ENCODE data around the gene KRT32. TPM values are rescaled to one million over a fixed set of nuclear protein-coding genes. Genes with fewer than 3 reads are reported as not detected.
A peak's percentile ranks its signal among the peaks of the same experiment; 100 is the strongest.

The KRT32 gene
- total RNA-seq, 3 donors from 2014 or later = 0.33 to 0.73 TPM; not detected in 1

GRCh38 chr17:41492771-41493170 lies 25.6 kb upstream of the KRT32 start:
- intact Hi-C loops (cut with DNase I; ENCODE audit: low total_unique reads) = no loop called here
- Histone ChIP-seq H3K36me3 (no peaks in the 10 kb centered on the region), H3K4me3 (no peak overlapping the region), H3K9me3 (no peaks in the 10 kb centered on the region), H3K27ac (peak overlapping the region; percentile 10 to 31), H3K27me3 (no peaks in the 10 kb centered on the region), H3K4me1 (no peaks in the 10 kb centered on the region)
- no peak for TF ChIP-seq CTCF (IDR thresholded peaks at IDR 0.05)
- no peak for TF ChIP-seq POLR2A (IDR thresholded peaks at IDR 0.05)
- no peak for TF ChIP-seq POLR2AphosphoS5 (IDR thresholded peaks at IDR 0.05)
- no peak for DNase-seq (ENCODE audit: low spot score in 2 of 2)

GRCh38 chr17:41492351-41492750 lies 25.2 kb upstream of the KRT32 start:
- no peaks in the 10 kb centered on the region for H3K4me1 ChIP-seq
- H3K36me3 ChIP-seq = no peaks in the 10 kb centered on the region
- H3K9me3 ChIP-seq = no peaks in the 10 kb centered on the region
- H3K4me3 ChIP-seq = no peak overlapping the region
- TF ChIP-seq CTCF (IDR thresholded peaks at IDR 0.05) (no peak), POLR2AphosphoS5 (IDR thresholded peaks at IDR 0.05) (peak in 2 of 3 donors; percentile 21 to 36)
- H3K27ac ChIP-seq = peak overlapping the region; percentile 31 to 32
- no peak for DNase-seq (ENCODE audit: low spot score in 2 of 2)
- H3K27me3 ChIP-seq = no peaks in the 10 kb centered on the region
- intact Hi-C loops (cut with DNase I; ENCODE audit: low total_unique reads) = no loop called here

GRCh38 chr17:41491476-41491875 lies 24.3 kb upstream of the KRT32 start:
- no peak for DNase-seq (ENCODE audit: low spot score in 2 of 2)

GRCh38 chr17:41490000-41490990 lies 23.1 kb upstream of the KRT32 start:
- no peaks in the 10 kb centered on the region for H3K27me3 ChIP-seq
- no peaks in the 10 kb centered on the region for H3K36me3 ChIP-seq
- no peak overlapping the region for H3K27ac ChIP-seq
- no peaks in the 10 kb centered on the region for H3K4me1 ChIP-seq
- intact Hi-C loops (cut with DNase I; ENCODE audit: low total_unique reads) = no loop called here
- no peak for DNase-seq (ENCODE audit: low spot score in 2 of 2)
- H3K9me3 ChIP-seq = no peaks in the 10 kb centered on the region
- TF ChIP-seq CTCF (IDR thresholded peaks at IDR 0.05) (no peak), POLR2A (IDR thresholded peaks at IDR 0.05) (no peak), POLR2AphosphoS5 (IDR thresholded peaks at IDR 0.05) (no peak)
- H3K4me3 ChIP-seq = no peak overlapping the region

More at GRCh38 chr17:41491476-41491875, 24.3 kb upstream of the KRT32 start:
- Histone ChIP-seq H3K9me3 (no peaks in the 10 kb centered on the region), H3K27ac (no peak overlapping the region), H3K4me1 (no peaks in the 10 kb centered on the region), H3K36me3 (no peaks in the 10 kb centered on the region), H3K27me3 (no peaks in the 10 kb centered on the region), H3K4me3 (no peak overlapping the region)
- TF ChIP-seq POLR2AphosphoS5 (IDR thresholded peaks at IDR 0.05) (no peak), CTCF (IDR thresholded peaks at IDR 0.05) (no peak), POLR2A (IDR thresholded peaks at IDR 0.05) (no peak)
- intact Hi-C loops (cut with DNase I; ENCODE audit: low total_unique reads) = no loop called here

GRCh38 chr17:41489531-41489930 lies 22.3 kb upstream of the KRT32 start, which contains the start of gene KRT36:
KRT36 (minus strand) TSS chr17:41489910; CDS start chr17:41489864, 46 bp downstream.
- H3K9me3 ChIP-seq = no peaks in the 10 kb centered on the region
- no peaks in the 10 kb centered on the region for H3K36me3 ChIP-seq
- intact Hi-C loops (cut with DNase I; ENCODE audit: low total_unique reads) = no loop called here
- DNase-seq (ENCODE audit: low spot score in 2 of 2) = no peak
- no peaks in the 10 kb centered on the region for H3K4me1 ChIP-seq
- H3K27me3 ChIP-seq = no peaks in the 10 kb centered on the region
- H3K4me3 ChIP-seq = no peak within 1 kb of the TSS
- TF ChIP-seq CTCF (IDR thresholded peaks at IDR 0.05) (no peak), POLR2A (IDR thresholded peaks at IDR 0.05) (no peak), POLR2AphosphoS5 (IDR thresholded peaks at IDR 0.05) (no peak)
- H3K27ac ChIP-seq = no peak within 1 kb of the TSS
